ENCODE measurements around the gene TEX264.

TEX264 gene

DNA sequence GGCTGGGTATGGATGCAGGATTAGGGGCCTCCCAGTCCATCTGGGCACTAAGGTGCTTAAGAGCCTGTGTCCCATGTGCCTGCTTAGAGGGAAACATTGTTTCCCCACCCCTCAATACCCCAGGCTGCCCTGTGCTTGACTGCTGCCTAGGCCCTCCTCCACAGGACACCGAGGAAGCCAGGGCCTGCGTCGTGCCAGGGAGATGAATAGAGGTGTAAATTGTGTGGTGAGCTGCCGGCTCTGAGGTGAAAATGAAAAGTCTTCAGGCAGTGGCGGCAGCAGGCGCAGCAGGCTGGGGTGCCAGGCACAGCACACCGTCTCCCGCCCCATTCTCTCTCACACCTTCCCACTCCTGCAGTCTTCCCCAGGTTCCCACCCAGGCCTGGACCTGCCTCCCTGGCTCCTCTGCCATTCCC is 21.9 kb downstream of the TEX264 start:
- no peak for DNase-seq (ENCODE audit: low spot score)

DNA sequence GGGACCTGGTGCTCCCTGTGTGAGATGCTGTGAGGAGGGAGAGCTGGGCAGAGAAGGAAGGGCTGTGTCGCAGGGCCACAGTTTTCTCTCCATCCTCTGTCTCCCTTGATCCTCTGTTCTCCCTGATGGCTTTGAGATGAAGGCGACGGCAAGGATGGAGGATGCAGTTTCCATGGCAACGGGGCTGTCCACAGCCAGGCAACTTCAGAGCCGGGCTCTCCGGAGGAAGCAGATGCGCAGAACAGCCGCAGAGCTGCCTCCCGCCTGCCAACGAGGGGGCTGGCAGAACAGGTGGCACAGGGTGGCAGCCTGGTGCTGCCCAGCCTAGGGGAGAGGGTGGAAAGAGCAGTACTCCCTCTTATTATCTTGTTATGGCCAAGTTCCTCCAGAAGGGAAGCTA is 25.9 kb downstream of the TEX264 start:
- DNase-seq (ENCODE audit: low spot score): no peak

DNA sequence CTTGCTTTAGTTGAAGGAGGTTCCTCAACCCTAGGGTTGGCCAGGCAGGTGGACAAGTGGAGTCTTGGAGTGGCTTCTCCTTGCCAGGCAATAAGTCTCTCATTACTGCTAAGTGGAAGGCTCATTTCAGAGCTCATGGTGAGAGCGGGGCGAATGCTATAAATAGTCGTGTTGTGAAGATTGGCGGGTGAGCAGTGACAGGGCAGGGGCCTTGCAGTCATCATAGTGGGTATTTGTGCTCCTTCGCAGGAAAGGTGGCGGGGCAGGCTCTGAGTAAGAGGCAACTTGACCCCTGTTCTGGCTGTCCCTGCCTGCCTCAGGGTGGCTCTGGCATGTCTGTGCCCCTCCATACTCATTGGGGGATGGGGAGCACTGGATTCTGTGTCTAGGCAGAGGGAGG is 27.2 kb downstream of the TEX264 start:
- no peak for DNase-seq (ENCODE audit: low spot score)

DNA sequence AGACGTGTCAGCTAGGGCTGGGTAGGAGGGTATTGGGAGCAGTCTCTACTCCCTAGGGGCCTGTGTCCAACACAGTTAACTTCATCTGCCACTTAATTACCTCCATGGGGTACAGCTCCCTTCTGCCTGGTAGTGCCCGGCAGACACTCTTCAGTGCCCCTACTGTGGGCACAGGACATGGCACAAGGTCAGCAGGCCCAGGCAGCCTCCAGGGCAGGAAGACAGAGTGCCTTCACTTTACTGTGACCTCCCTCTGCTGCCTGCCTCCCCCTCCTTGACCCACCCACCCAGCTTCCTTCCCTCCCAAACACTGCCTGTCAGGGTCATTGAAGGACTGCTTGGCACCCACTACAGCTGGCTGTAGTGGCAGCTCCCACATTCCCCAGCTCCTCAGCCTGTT is 29.4 kb downstream of the TEX264 start:
- no peak for DNase-seq (ENCODE audit: low spot score)

DNA sequence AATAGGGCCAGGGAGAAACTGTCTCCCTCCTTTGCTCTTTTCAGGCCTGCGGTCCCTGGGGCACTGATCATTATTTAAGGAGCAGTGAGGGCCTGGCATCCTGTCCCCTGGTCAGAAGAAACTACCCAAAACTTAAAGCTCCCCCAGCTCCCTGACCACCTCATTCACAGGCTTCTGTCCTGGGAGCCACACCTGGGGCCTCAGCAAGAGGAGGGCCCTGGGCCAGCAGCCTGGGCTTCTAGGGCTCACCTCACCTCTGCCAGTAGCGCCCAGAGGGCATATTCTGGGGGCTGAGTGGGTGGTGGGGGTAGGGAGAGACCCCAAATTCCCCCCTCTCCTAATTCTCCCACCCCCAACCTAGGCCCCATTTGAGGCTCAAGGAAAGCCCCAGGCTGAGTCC is 31.1 kb downstream of the TEX264 start:
- DNase-seq (ENCODE audit: low spot score): no peak

DNA sequence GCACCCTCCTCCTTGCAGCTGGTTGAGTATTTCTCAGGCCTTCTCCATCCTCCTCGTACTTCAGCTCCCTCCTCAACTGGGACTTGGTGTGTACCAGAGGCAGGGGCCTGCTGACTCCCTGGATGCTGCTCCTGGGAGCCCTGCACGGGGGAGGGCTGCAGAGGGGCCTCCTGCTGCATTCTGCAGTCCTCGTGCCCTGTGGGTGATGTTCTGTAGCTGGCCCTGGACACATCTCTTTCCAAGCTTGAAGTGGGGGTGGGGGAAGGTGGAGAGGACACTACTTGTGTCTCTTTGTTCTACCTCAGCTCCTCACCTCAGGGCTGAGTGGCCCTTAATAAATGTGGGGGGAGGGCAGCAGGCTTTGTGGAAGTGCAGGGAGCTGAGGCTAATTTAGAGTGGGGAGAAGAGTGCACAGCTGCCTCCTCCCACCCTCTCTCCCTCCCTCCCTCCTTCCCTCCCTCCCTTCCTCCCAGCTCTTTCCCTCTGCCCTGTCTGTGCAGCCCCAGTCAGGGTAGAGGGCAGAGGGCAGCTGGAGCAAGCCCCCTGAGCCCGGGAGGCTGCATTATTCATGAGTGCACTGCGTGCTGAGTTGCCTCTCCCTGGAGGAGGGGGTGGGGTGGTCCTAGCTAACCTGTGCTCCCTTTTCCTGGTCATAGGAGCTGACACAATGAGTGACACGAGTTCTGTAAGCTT is 32.2 kb downstream of the TEX264 start:
- peak; percentile 49 for DNase-seq (ENCODE audit: low spot score)

DNA sequence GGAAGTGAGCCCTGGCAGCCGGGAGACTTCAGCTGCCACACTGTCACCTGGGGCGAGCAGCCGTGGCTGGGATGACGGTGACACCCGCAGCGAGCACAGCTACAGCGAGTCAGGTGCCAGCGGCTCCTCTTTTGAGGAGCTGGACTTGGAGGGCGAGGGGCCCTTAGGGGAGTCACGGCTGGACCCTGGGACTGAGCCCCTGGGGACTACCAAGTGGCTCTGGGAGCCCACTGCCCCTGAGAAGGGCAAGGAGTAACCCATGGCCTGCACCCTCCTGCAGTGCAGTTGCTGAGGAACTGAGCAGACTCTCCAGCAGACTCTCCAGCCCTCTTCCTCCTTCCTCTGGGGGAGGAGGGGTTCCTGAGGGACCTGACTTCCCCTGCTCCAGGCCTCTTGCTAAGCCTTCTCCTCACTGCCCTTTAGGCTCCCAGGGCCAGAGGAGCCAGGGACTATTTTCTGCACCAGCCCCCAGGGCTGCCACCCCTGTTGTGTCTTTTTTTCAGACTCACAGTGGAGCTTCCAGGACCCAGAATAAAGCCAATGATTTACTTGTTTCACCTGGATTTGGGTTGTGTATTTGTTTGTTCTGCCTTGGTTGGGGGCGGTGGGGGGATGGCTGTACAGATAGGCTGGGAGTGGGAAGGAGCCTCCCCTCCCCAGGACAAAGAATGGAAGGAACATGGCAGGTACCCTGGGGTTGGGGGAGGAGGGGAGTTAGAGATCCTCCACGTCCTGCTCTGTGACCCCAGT is 32.9 kb downstream of the TEX264 start:
- DNase-seq (ENCODE audit: low spot score): no peak

DNA sequence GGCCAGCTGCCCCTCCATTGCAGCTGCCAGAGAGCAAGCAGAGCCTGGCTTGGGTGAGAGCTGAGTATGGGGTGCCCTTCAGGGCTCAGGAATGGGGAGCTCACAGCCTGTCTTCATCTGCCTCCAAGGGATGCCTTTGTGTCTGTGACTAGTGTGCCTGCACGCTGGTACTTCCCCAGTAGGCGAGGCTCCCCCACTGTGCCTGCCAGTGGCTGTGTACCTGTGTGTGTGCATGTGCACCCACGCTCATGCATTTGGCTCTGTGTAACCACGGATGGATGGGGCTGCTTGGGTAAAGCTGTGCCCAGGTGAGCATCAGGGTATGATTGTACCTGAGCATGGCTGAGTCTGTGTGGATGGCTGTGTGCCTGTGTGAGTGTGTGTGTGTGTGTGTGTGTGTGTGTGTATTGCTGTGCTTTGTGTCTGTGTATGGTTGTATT is 33.5 kb downstream of the TEX264 start:
- DNase-seq (ENCODE audit: low spot score): no peak

DNA sequence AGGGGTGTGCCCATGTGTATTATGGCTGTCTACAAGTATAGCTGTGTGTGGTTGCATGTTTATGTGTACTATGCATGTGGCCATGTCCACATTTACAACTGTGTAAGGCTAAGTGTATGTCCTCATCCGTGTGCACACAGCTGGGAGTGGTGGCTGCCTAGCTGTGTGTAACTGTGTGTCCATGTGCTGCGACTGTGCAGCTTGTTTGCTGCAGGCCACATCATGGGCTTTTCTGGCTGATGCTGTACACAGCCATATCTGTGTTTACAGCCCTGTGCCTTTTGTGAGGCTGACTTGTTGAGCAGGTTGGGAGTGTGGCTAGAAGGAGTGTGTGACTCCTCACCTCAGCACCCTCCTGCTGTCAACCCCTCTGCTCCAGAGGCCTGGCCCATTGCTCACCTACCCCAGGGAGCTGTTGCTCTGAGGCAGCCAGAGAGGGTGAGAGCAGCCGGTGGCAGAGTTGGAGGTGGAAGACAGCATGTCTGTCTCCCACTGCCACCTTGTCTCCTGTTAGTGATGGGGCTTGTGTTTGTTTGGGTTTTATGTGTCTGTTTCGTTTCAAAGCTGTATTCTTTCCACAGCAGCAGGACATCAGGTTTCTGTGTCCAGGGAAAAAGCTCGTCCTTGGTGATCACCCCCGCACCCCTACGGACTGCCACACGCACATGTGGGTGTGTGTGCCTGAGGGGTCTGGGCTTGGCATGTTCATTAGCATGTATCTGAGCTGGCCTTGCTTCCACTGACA is 34.4 kb downstream of the TEX264 start:
- DNase-seq (ENCODE audit: low spot score): no peak

DNA sequence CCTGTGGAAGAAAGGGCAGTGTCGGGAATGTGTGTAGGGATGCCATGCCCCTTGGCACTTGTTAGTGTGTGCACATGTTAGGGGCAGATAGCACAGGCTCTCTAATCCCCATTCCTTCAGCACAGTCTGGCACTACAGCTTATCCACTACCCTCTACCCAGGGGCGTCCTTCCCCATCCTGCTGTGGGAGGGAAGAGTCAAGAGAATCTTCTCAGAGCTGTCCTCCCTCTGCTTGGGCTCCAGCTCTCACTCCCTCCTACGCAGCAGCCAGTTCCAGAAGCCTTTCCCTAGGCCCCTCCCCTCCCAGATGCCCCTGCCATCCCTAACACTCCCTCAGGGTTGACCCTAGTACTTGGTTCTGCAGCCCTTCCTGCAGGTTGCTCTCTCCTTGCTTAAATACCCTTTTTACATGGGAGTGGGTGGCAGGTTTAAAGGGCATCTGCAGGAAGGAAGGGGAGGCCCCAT is 35.0 kb downstream of the TEX264 start:
- DNase-seq (ENCODE audit: low spot score): no peak

DNA sequence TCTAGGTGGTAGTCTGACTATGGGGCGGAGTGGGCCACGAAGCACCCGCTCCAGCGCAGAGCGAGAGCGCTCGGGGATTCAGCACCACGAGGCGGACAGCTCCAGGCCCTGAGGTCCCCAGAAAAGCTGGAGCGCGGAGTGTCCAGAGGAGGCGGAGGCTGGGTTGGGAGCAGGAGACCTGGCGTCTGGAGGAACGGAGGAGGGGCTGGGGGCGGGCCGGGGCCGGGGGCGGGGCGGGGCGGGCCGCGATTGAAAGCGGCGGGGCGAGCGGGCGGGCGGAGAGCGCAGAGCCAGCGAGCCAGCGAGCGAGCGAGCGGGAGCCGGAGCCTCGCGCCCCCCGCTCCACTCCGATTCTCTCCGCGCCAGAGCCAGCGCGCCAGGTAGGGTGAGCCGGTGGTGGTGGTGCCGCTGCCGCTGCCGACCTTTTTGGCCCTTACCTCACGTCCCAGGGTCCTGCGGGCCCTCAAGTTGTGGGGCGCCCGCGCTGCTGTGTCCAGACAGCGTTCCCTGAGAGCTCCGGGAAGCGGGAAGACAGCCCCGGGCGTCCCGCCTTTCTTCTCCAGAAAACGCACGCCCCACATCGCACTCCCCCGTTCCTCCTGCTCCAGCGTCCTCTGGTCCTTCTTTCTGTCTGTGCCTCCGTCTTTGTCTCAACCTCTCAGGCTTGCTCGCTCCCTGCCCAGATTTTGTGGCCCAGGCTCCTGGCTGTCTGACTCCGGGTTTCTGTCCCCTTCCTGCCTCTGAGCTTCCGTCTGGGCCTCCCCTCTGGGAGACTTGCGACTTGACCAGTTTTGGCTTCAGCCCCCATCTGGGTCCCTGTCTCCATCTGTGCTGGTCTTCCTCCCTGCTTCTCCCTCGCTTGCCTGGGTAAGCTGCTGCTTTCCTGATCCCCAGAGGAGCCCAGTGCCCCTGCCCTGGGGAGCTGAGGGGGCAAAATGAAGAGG is 36.0 kb downstream of the TEX264 start, which contains the start of gene GRM2:
Gene GRM2 (plus strand): TSS at position 281 of the 944 bp plus-strand sequence. CDS start 1,916 bp downstream, outside the sequence.
- peak; percentile 99 for DNase-seq (ENCODE audit: low spot score)

DNA sequence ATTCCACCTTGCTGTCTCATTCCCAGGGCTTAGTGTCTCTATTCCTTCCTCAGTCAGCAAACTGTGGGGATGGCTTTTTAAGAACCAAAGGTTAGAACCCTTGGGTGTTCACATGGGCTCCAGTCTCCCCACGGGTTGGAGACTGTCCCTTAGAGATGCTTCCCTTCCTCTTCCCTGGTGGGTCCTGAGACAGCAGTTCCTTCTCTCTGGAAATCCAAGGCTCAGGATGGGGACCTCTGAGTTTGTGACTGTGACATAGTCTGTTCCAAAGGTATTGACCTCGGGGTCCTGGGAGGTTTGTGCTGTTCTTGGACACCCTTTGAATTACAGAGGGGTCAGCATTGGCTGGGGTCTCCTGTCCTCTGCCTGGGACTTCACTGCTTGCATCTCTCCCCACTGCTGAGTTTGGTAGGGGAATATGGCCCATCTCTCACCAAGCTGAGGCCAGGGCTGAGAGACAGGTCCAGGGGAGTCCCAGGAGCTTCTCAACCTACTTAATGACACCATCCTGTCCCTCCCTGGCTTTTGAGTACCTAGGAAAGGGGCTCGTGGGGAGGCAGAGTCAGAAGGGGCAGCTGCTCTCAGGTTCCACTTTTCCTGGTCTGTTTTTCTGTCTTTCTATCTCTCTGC is 37.3 kb downstream of the TEX264 start:
- no peak for DNase-seq (ENCODE audit: low spot score)

DNA sequence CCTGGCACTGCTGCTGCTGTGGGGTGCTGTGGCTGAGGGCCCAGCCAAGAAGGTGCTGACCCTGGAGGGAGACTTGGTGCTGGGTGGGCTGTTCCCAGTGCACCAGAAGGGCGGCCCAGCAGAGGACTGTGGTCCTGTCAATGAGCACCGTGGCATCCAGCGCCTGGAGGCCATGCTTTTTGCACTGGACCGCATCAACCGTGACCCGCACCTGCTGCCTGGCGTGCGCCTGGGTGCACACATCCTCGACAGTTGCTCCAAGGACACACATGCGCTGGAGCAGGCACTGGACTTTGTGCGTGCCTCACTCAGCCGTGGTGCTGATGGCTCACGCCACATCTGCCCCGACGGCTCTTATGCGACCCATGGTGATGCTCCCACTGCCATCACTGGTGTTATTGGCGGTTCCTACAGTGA is 38.0 kb downstream of the TEX264 start:
- no peak for DNase-seq (ENCODE audit: low spot score)

DNA sequence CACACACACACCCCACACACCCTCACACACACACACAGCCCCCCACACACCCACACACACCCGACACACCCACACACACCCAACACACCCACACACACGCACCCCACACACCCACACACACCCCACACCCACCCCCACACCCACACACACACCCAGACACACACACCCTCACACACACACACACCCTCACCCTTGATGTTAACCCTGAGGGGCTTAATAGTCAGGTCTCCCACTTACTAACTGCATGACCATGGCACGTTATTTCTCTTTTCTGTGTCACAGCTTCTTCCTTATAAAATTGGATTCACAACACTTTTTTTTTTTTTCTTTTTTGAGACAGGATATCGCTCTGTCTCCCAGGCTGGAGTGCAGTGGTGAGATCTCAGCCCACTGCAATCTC is 38.6 kb downstream of the TEX264 start:
- DNase-seq (ENCODE audit: low spot score): no peak

DNA sequence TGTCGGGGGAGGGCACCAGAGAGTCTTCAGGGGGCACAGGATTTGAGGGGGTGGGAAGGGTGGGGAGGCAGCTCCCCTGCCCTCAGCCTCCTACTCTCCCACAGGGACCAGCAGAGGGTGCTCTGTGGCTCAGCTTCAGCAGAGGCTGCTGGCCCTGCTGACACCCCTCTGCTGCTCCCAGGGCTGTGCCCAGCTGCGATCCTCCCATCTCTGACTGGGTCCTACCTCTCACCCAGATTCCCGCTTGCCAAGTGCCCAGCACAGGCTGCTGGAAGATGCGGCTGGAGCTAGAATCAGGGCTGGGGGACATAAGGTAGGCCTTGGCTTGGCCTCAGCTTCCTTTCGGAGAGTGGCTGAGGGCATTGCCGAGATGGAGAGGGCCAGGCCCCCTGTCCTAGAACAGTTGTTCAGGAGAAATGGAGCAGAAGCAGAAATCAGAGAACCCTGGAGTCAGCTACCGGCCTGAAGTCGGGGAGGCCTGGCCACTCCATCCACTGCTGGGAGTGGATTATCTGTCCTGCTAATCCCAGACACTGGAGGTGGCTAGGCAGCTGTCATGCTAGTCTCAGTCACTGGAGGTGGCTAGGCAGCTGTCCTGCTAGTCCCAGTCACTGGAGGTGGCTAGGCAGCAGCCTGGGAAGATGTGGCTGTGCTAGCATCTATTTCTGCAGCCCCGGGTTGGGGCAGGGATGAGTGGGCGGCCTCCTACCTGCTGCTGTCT is 39.7 kb downstream of the TEX264 start:
- peak; percentile 80 for DNase-seq (ENCODE audit: low spot score)

DNA sequence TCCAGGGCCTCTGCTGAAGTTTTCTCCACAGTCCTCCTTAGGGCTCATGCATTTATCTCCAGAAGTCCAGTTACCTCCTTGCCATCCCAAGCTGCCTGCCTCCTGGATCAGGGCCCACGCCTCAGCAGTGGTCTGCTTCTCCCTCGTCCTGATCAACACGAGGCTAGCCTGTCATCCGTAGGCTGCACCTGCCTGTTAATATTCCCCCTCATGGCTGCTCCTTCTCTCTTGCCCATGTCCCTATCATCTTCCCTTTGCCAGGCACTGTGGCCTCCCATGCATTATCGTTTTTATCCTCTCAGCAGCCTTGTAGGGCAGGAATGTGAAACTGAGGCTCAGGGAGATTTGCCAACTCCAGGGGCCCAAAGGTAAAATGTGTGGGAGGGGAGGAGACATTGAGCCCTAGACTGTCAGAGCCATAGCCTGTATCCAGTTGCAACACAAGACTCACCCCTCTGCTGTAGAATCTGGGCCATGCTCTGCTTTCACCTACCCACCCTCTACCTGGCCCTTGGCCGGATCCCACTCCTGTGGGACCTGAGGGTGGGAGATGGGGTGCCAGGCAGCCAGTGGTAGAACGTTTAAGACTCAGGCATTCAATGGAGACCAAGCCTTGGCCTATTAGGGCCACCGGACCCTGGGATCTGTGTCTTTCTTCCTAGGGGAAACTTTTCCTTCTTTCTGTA is 40.4 kb downstream of the TEX264 start:
- peak; percentile 2 for DNase-seq (ENCODE audit: low spot score)

DNA sequence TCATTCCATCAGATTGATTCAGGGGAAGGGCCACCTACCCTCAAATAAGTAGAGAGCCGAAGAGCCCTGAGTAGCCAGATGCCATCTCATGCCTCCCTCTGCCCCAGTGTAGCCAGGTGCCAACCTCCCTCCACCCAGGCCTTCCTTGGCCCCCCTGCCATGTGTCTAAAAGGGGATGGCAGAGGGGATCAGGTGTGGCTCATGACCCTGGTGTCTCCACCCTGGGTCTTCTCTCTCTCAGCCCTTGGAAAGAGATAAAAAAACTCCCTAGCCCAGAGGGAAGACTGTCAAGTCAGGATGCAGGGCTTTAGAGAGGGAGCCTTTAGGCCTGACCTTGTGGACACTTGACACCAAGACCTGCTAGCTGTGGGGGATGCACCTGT is 41.0 kb downstream of the TEX264 start:
- DNase-seq (ENCODE audit: low spot score): peak; percentile 1

DNA sequence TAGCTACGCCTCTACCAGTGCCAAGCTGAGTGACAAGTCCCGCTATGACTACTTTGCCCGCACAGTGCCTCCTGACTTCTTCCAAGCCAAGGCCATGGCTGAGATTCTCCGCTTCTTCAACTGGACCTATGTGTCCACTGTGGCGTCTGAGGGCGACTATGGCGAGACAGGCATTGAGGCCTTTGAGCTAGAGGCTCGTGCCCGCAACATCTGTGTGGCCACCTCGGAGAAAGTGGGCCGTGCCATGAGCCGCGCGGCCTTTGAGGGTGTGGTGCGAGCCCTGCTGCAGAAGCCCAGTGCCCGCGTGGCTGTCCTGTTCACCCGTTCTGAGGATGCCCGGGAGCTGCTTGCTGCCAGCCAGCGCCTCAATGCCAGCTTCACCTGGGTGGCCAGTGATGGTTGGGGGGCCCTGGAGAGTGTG is 41.5 kb downstream of the TEX264 start:
- peak; percentile 3 for DNase-seq (ENCODE audit: low spot score)

DNA sequence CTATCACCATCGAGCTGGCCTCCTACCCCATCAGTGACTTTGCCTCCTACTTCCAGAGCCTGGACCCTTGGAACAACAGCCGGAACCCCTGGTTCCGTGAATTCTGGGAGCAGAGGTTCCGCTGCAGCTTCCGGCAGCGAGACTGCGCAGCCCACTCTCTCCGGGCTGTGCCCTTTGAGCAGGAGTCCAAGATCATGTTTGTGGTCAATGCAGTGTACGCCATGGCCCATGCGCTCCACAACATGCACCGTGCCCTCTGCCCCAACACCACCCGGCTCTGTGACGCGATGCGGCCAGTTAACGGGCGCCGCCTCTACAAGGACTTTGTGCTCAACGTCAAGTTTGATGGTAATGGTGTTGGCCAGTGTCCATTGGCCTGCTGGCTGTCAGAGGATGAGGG is 41.9 kb downstream of the TEX264 start:
- peak; percentile 2 for DNase-seq (ENCODE audit: low spot score)
